Endothelial cell of umbilical vein (primary cell): Measurements from ENCODE around the gene MAML2. TPM values are rescaled to one million over a fixed set of nuclear protein-coding genes. Genes with fewer than 3 reads are reported as not detected.

Source experiments
- BruUV-seq: library from RNA; stranded (reverse); fragments of 400-500 nt; replicated peaks from 2 replicates; lab custom pipeline; 2021; lab: Mats Ljungman, UMichigan
- CTCF ChIA-PET: fragments of 300-600, 350-600 bp; sonication (Branson Sonifier 250); formaldehyde crosslinking; loops from one replicate; lab custom pipeline; 2021; ENCODE audit warnings: antibody characterized with exemption, inconsistent platforms; lab: Charles Lee
- POLR2A ChIA-PET: fragments of 300-600, 350-600 bp; sonication (Branson Sonifier 250); formaldehyde crosslinking; loops from one replicate; lab custom pipeline; 2021; ENCODE audit warnings: antibody characterized with exemption, inconsistent platforms; lab: Charles Lee
- DNase-seq: peaks from one replicate; pipeline ENCODE4 v3.0.0-alpha.2; 2011; ENCODE audit warnings: low read depth, low spot score
- FAIRE-seq: peaks from 2 replicates; lab custom pipeline; 2011; peaks lifted over from hg19 to GRCh38; lab: Jason Lieb, UNC
- H2AFZ ChIP-seq: 2 replicates; pipeline ENCODE4 v1.6.0; 2012; ENCODE audit warnings: low read depth, low read length, control low read depth, inconsistent platforms
- H3K27ac ChIP-seq: 2 replicates; pipeline ENCODE4 v1.5.1; 2011; ENCODE audit warnings: low read depth, mild to moderate bottlenecking, control low read depth, low read length, moderate library complexity; ENCODE audit not compliant: insufficient read depth
- H3K27me3 ChIP-seq, 2 experiments: 2 replicates each; pipeline versions ENCODE4 v1.6.0 to v1.6.1; 2011; ENCODE audit warnings: low read length in 2 of 2, mixed read lengths in 1 of 2; ENCODE audit not compliant: control insufficient read depth in 2 of 2, insufficient read depth in 2 of 2
- H3K36me3 ChIP-seq, 2 experiments: 2 replicates in 1 of 2; 3 replicates in 1 of 2; pipeline ENCODE4 v1.5.1; 2011; ENCODE audit warnings: low read length in 2 of 2, mild to moderate bottlenecking in 1 of 2, moderate library complexity in 1 of 2; ENCODE audit not compliant: control insufficient read depth in 2 of 2, insufficient read depth in 2 of 2; ENCODE audit errors: extremely low read depth in 1 of 2
- H3K4me1 ChIP-seq: 3 replicates; pipeline ENCODE4 v1.5.1; 2011; ENCODE audit warnings: mild to moderate bottlenecking, low read length; ENCODE audit not compliant: control insufficient read depth, insufficient read depth; ENCODE audit errors: extremely low read depth
- H3K4me2 ChIP-seq: 2 replicates; pipeline ENCODE4 v1.6.1; 2011; ENCODE audit warnings: low read length, control low read depth, mixed read lengths; ENCODE audit not compliant: insufficient read depth
- H3K4me3 ChIP-seq, 3 experiments: fragments of 200-600 bp in 1 of 3; sonication (generic), shearing (Covaris generic) in 1 of 3; replicated peaks in 1 of 3; 2 replicates each; pipeline ENCODE4 v1.5.1; 2011 to 2016; ENCODE audit warnings: control low read depth in 3 of 3, low read length in 3 of 3, mild to moderate bottlenecking in 2 of 3, inconsistent platforms in 1 of 3, low read depth in 1 of 3, moderate library complexity in 1 of 3; ENCODE audit not compliant: insufficient read depth in 1 of 3
- H3K79me2 ChIP-seq: 2 replicates; pipeline ENCODE4 v1.6.0; 2012; ENCODE audit warnings: low read length, inconsistent platforms; ENCODE audit not compliant: control insufficient read depth, insufficient read depth
- H3K9ac ChIP-seq: replicated peaks from 2 replicates; pipeline ENCODE3; 2011; ENCODE audit warnings: low read length, control low read depth; ENCODE audit not compliant: insufficient read depth; ENCODE audit errors: extremely low read depth
- H3K9me1 ChIP-seq: replicated peaks from 3 replicates; pipeline ENCODE4 v1.6.0; 2011; ENCODE audit warnings: mild to moderate bottlenecking, low read length; ENCODE audit not compliant: control insufficient read depth, insufficient read depth; ENCODE audit errors: extremely low read depth
- H3K9me3 ChIP-seq: replicated peaks from 2 replicates; pipeline ENCODE4 v1.5.1; 2012; ENCODE audit warnings: low read length, inconsistent platforms; ENCODE audit not compliant: control insufficient read depth, insufficient read depth
- H4K20me1 ChIP-seq: replicated peaks from 2 replicates; pipeline ENCODE3; 2011; ENCODE audit warnings: mild to moderate bottlenecking, low read length; ENCODE audit not compliant: control insufficient read depth, insufficient read depth; ENCODE audit errors: extremely low read depth
- CTCF ChIP-seq, 2 donors: IDR thresholded peaks; 1 replicate in 1 of 2; 2 replicates in 1 of 2; pipeline ENCODE4 v1.5.1; 2011; ENCODE audit warnings: low read length in 2 of 2, mild to moderate bottlenecking in 2 of 2, moderate library complexity in 2 of 2, control low read depth in 1 of 2, inconsistent platforms in 1 of 2, low read depth in 1 of 2; ENCODE audit not compliant: insufficient read depth in 1 of 2; ENCODE audit errors: extremely low read depth in 1 of 2
- EZH2 ChIP-seq: IDR thresholded peaks from 2 replicates; pipeline ENCODE4 v1.6.1; 2012; ENCODE audit warnings: borderline replicate concordance, low read depth, mild to moderate bottlenecking, moderate library complexity, low read length, inconsistent platforms; ENCODE audit not compliant: severe bottlenecking
- FOS ChIP-seq: IDR thresholded peaks from 2 replicates; pipeline ENCODE4 v1.6.1; 2011; ENCODE audit warnings: mild to moderate bottlenecking, low read length, moderate library complexity, borderline replicate concordance; ENCODE audit not compliant: insufficient read depth
- GATA2 ChIP-seq: IDR thresholded peaks from 2 replicates; pipeline ENCODE4 v1.7.0; 2011; ENCODE audit warnings: low read depth, mild to moderate bottlenecking, moderate library complexity, mixed read lengths, low read length; ENCODE audit not compliant: insufficient read length, insufficient read depth
- JUN ChIP-seq: IDR thresholded peaks from 2 replicates; pipeline ENCODE4 v1.6.1; 2011; ENCODE audit warnings: borderline replicate concordance, low read depth; ENCODE audit not compliant: insufficient read length, insufficient read depth
- MAX ChIP-seq: IDR thresholded peaks from 2 replicates; pipeline ENCODE4 v1.6.1; 2011; ENCODE audit not compliant: insufficient read depth, insufficient read length
- MYC ChIP-seq: IDR thresholded peaks from one replicate; pipeline ENCODE4 v1.6.1; 2011; ENCODE audit warnings: mild to moderate bottlenecking, low read depth, low read length
- POLR2A ChIP-seq: IDR thresholded peaks from 2 replicates; pipeline ENCODE4 v1.6.1; 2012; ENCODE audit warnings: low read depth, mild to moderate bottlenecking, control low read depth, low read length
- POLR2AphosphoS5 ChIP-seq: IDR thresholded peaks from 2 replicates; pipeline ENCODE4 v1.6.1; 2012; ENCODE audit warnings: low read depth, mild to moderate bottlenecking, control low read depth, low read length, moderate library complexity; ENCODE audit not compliant: insufficient read depth
- dilution Hi-C: fragments of 300-500 bp; cut with MboI; formaldehyde crosslinking; loops from one replicate; pipeline ENCODE4 v1.15.0; 2019; ENCODE audit warnings: low sequenced_read_pairs; ENCODE audit not compliant: extremely low pct_ligation_motif_present
- intact Hi-C: fragments of 100-400 bp; cut with micrococcal nuclease; formaldehyde crosslinking; loops from one replicate; pipeline ENCODE4 v1.10.0; 2022
- polyA plus RNA-seq, 4 experiments: library from polyadenylated mRNA; depleted of rRNA in 3 of 4; stranded (reverse) in 3 of 4; unstranded in 1 of 4; fragments of >200 nt; gene quantifications; 2 replicates each; pipeline versions ENCODE4 v1.2.1 to v1.2.3, GENCODE V29; 2011 to 2012; ENCODE audit warnings: missing spikeins in 1 of 4
- total RNA-seq: library from RNA; stranded (reverse); gene quantifications from 2 replicates; pipeline ENCODE4 v1.2.3, GENCODE V29; 2021

Gene MAML2
- total and polyA plus RNA-seq, 2 donors (not counting 3 experiments of a cell fraction or from before 2014, with no cell fraction given), result 12.4 to 16.8 TPM

- DNase-seq (no peak), FAIRE-seq (no peak)
- Histone ChIP-seq H2AFZ (no peak overlapping the region), H3K36me3 (peaks cover 0 to 2% of the 10 kb centered on the region in 2 experiments), H3K4me1 (no peaks in the 10 kb centered on the region), H3K9me1 (no peaks in the 10 kb centered on the region), H4K20me1 (no peaks in the 10 kb centered on the region), H3K9ac (no peak overlapping the region), H3K4me2 (no peak overlapping the region), H3K9me3 (no peaks in the 10 kb centered on the region), H3K4me3 (no peak overlapping the region), H3K27me3 (no peaks in the 10 kb centered on the region), H3K79me2 (no peaks in the 10 kb centered on the region), H3K27ac (no peak overlapping the region)
- ChIA-PET CTCF (interaction anchor here (0.7 to 1.6 kb wide), 4 partner anchors 18 to 254 kb away, joined by 3 to 5 read pairs (median 4); partner anchors contain the start of gene MAML2), POLR2A (no interaction called here)
- intact Hi-C loops, result no loop called here
- BruUV-seq, result no TSS peak
- dilution Hi-C loops, result no loop called here
- TF ChIP-seq POLR2A (no peak), MYC (no peak), EZH2 (no peak), JUN (no peak), CTCF (IDR thresholded peaks at IDR 0.05; ENCODE audit: extremely low read depth in 1 of 2, insufficient read depth in 1 of 2, low read depth in 1 of 2, low read length in 2 of 2) (no peak), FOS (no peak), POLR2AphosphoS5 (no peak), GATA2 (no peak), MAX (no peak)
Measured at GRCh38 chr11:96088914-96089313, 254.1 kb downstream of the MAML2 start.
